A549 (cell line): Measurements from ENCODE around the gene MSH6. TPM values are rescaled to one million over a fixed set of nuclear protein-coding genes. Genes with fewer than 3 reads are reported as not detected.

Experiments used
- ATAC-seq, 2 experiments: fragments of 200-7000 bp in 1 of 2; fragments of >200 bp in 1 of 2; cut with Nextera tagmentation in 1 of 2; cut with Tn5 transposase in 1 of 2; 3 replicates each; pipeline versions ENCODE4 v1.8.0 to v1.9.1; 2018 to 2020; ENCODE audit warnings: mild to moderate bottlenecking in 1 of 2, moderate library complexity in 1 of 2
- CTCF ChIA-PET: fragments of 300-600 bp; sonication (Branson Sonifier 250); formaldehyde crosslinking; extraction: SDS; loops from one replicate; lab custom pipeline; 2021; ENCODE audit warnings: antibody characterized with exemption, inconsistent platforms; lab: Yijun Ruan, JAX
- POLR2A ChIA-PET: fragments of 350-600 bp; formaldehyde crosslinking; extraction: SDS; loops from one replicate; lab custom pipeline; 2021; ENCODE audit warnings: antibody characterized with exemption, inconsistent platforms; lab: Yijun Ruan, JAX
- DNase-seq, 2 experiments: peaks; one replicate each; pipeline versions ENCODE4 v3.0.0 to v3.0.0-alpha.2; 2011 to 2016; ENCODE audit warnings: low read depth in 1 of 2, low spot score in 1 of 2
- FAIRE-seq: peaks from 2 replicates; lab custom pipeline; 2011; peaks lifted over from hg19 to GRCh38; lab: Jason Lieb, UNC
- H3K27ac ChIP-seq, 2 experiments: fragments of >200 bp; sonication (Bioruptor Twin); formaldehyde crosslinking; 3 replicates each; pipeline ENCODE4 v1.5.1; 2016 to 2017
- H3K4me1 ChIP-seq: fragments of >200 bp; sonication (Bioruptor Twin); formaldehyde crosslinking; 3 replicates; pipeline ENCODE4 v1.6.1; 2016
- H3K4me2 ChIP-seq: fragments of >200 bp; sonication (Bioruptor Twin); formaldehyde crosslinking; 3 replicates; pipeline ENCODE4 v1.6.1; 2016
- H3K4me3 ChIP-seq: fragments of >200 bp; sonication (Bioruptor Twin); formaldehyde crosslinking; 3 replicates; pipeline ENCODE4 v1.5.1; 2016
- H3K9me3 ChIP-seq: fragments of >200 bp; sonication (Bioruptor Twin); formaldehyde crosslinking; 3 replicates; pipeline ENCODE4 v1.6.1; 2016
- CEBPB ChIP-seq, 2 experiments: fragments of >200 bp in 1 of 2; sonication (Bioruptor Twin) in 1 of 2; formaldehyde crosslinking in 1 of 2; IDR thresholded peaks; 2 replicates each; pipeline ENCODE4 v1.6.1; 2012 to 2016
- FOXS1 ChIP-seq: fragments of 250-450 bp; sonication (Bioruptor Pico); IDR thresholded peaks from 2 replicates; pipeline ENCODE4 v1.5.0; 2020; ENCODE audit warnings: mild to moderate bottlenecking, moderate library complexity
- HDAC2 ChIP-seq: fragments of 200-600 bp; sonication (generic); IDR thresholded peaks from 2 replicates; pipeline ENCODE4 v1.6.1; 2016
- HEYL ChIP-seq: fragments of 250-450 bp; sonication (Bioruptor Pico); IDR thresholded peaks from 2 replicates; pipeline ENCODE4 v1.8.0; 2021; ENCODE audit warnings: mild to moderate bottlenecking, moderate library complexity
- HOXA7 ChIP-seq: fragments of 250-450 bp; sonication (Bioruptor Pico); IDR thresholded peaks from 2 replicates; pipeline ENCODE4 v1.5.0; 2020; ENCODE audit warnings: mild to moderate bottlenecking, moderate library complexity
- HOXB13 ChIP-seq: fragments of 250-450 bp; sonication (Bioruptor Pico); IDR thresholded peaks from 2 replicates; pipeline ENCODE4 v1.5.0; 2020; ENCODE audit warnings: low read depth, mild to moderate bottlenecking, moderate library complexity
- JUNB ChIP-seq: fragments of >200 bp; sonication (Bioruptor Twin); formaldehyde crosslinking; IDR thresholded peaks from 2 replicates; pipeline ENCODE4 v1.6.1; 2016
- MAFK ChIP-seq: fragments of 450-650 bp; IDR thresholded peaks from 2 replicates; pipeline ENCODE4 v1.6.1; 2014; ENCODE audit not compliant: partially characterized antibody
- NPAS2 ChIP-seq: fragments of 250-450 bp; sonication (Bioruptor Pico); IDR thresholded peaks from 2 replicates; pipeline ENCODE4 v1.8.0; 2022; ENCODE audit warnings: mild to moderate bottlenecking, moderate library complexity, borderline replicate concordance
- PHF8 ChIP-seq: fragments of 200-600 bp; sonication (generic); IDR thresholded peaks from 2 replicates; pipeline ENCODE4 v1.6.1; 2016; ENCODE audit warnings: low read depth, mild to moderate bottlenecking, antibody characterized with exemption, moderate library complexity, borderline replicate concordance
- POLR2A ChIP-seq: IDR thresholded peaks from 2 replicates; pipeline ENCODE4 v1.6.1; 2012; ENCODE audit warnings: mild to moderate bottlenecking, low read length
- RAD21 ChIP-seq, 2 experiments: fragments of >200 bp in 1 of 2; sonication (Bioruptor Twin) in 1 of 2; formaldehyde crosslinking in 1 of 2; IDR thresholded peaks in 1 of 2; conservative IDR thresholded peaks in 1 of 2; 2 replicates in 1 of 2; 3 replicates in 1 of 2; pipeline ENCODE4 v1.6.1; 2012 to 2018; ENCODE audit warnings: inconsistent platforms in 1 of 2
- RARB ChIP-seq: fragments of 250-450 bp; sonication (Bioruptor Pico); IDR thresholded peaks from 2 replicates; pipeline ENCODE4 v1.8.0; 2021; ENCODE audit warnings: mild to moderate bottlenecking, moderate library complexity
- SMC3 ChIP-seq: fragments of >200 bp; sonication (Bioruptor Twin); formaldehyde crosslinking; IDR thresholded peaks from 3 replicates; pipeline ENCODE4 v1.6.1; 2018; ENCODE audit warnings: inconsistent platforms
- ZC3H11A ChIP-seq: fragments of 450-650 bp; IDR thresholded peaks from 2 replicates; pipeline ENCODE4 v1.6.1; 2014; ENCODE audit warnings: antibody characterized with exemption, mild to moderate bottlenecking
- ZFP36 ChIP-seq: fragments of 450-650 bp; IDR thresholded peaks from 2 replicates; pipeline ENCODE4 v1.6.1; 2014; ENCODE audit warnings: borderline replicate concordance; ENCODE audit not compliant: partially characterized antibody
- ZSCAN20 ChIP-seq: fragments of 250-450 bp; sonication (Bioruptor Pico); IDR thresholded peaks from 2 replicates; pipeline ENCODE4 v1.8.0; 2022; ENCODE audit warnings: mild to moderate bottlenecking, moderate library complexity
- WGBS: methylation state at CpG from one replicate; pipeline ENCODE4 v1.1.6; 2017; ENCODE audit errors: missing lambda C conversion rate; 5-methylcytosine and 5-hydroxymethylcytosine counted together
- polyA plus RNA-seq, 4 experiments: library from polyadenylated mRNA; depleted of rRNA in 3 of 4; stranded (reverse); fragments of >200 nt; fragmentation: RNase III in 1 of 4; extraction: RNeasy Plus Mini Kit Qiagen cat#74134 plus additional on column Dnase treatment in 1 of 4; gene quantifications; 2 replicates in 3 of 4; 3 replicates in 1 of 4; pipeline ENCODE4 v1.2.3, GENCODE V29; 2011 to 2017
- TF ChIP-seq, protein P1 (sequence below): fragments of 200-600 bp; sonication (generic); IDR thresholded peaks from 2 replicates; pipeline ENCODE4 v1.6.1; 2016; ENCODE audit warnings: antibody characterized with exemption, mild to moderate bottlenecking, moderate library complexity
- TF ChIP-seq, protein P2 (sequence below): fragments of 250-450 bp; sonication (Bioruptor Pico); IDR thresholded peaks from 2 replicates; pipeline ENCODE4 v1.5.0; 2021; ENCODE audit warnings: mild to moderate bottlenecking, moderate library complexity, borderline replicate concordance
- TF ChIP-seq, protein P3 (sequence below): fragments of 450-650 bp; IDR thresholded peaks from 2 replicates; pipeline ENCODE4 v1.6.1; 2014; ENCODE audit warnings: antibody characterized with exemption
- TF ChIP-seq, protein P4 (sequence below): fragments of 250-450 bp; sonication (Bioruptor Pico); IDR thresholded peaks from 2 replicates; pipeline ENCODE4 v1.5.0; 2020; ENCODE audit warnings: low read depth, mild to moderate bottlenecking, moderate library complexity

Gene MSH6
- polyA plus RNA-seq, 2 of the 4 experiments (the other 2 are of a cell fraction): 82.7 to 108 TPM

DNA sequence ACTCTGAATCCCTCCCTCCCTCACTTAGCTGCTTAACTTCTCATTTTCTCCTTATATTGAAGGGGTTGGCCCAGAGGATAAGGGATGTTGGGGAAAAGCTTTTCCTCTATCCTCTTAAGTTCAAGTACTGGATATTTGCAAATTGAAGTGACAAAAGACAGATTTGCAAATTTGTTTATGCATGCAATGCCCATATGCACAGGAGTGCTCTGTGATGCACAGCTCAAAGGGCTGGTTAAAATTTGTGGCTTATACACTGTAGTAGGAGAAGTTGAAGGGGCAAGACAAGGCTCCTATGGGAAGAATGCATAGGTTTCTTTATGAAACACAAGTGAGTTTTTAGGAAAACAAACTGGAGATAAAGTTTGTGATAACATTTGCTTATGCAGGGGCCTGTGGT, 8.4 kb upstream of the MSH6 start:
- Histone ChIP-seq H3K4me3 (no peak overlapping the region), H3K9me3 (peaks cover 12% of the 10 kb centered on the region), H3K4me2 (no peak overlapping the region), H3K4me1 (no peaks in the 10 kb centered on the region), H3K27ac (no peak overlapping the region)
- TF ChIP-seq POLR2A: no peak
- TF ChIP-seq RAD21 (conservative IDR thresholded peaks at IDR 0.05 in 1 of 2, IDR thresholded peaks at IDR 0.05 in 1 of 2): no peak
- no peak for TF ChIP-seq HOXA7
- no peak for TF ChIP-seq JUNB
- TF ChIP-seq, protein P1, sequence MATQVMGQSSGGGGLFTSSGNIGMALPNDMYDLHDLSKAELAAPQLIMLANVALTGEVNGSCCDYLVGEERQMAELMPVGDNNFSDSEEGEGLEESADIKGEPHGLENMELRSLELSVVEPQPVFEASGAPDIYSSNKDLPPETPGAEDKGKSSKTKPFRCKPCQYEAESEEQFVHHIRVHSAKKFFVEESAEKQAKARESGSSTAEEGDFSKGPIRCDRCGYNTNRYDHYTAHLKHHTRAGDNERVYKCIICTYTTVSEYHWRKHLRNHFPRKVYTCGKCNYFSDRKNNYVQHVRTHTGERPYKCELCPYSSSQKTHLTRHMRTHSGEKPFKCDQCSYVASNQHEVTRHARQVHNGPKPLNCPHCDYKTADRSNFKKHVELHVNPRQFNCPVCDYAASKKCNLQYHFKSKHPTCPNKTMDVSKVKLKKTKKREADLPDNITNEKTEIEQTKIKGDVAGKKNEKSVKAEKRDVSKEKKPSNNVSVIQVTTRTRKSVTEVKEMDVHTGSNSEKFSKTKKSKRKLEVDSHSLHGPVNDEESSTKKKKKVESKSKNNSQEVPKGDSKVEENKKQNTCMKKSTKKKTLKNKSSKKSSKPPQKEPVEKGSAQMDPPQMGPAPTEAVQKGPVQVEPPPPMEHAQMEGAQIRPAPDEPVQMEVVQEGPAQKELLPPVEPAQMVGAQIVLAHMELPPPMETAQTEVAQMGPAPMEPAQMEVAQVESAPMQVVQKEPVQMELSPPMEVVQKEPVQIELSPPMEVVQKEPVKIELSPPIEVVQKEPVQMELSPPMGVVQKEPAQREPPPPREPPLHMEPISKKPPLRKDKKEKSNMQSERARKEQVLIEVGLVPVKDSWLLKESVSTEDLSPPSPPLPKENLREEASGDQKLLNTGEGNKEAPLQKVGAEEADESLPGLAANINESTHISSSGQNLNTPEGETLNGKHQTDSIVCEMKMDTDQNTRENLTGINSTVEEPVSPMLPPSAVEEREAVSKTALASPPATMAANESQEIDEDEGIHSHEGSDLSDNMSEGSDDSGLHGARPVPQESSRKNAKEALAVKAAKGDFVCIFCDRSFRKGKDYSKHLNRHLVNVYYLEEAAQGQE: no peak
- TF ChIP-seq SMC3: no peak
- TF ChIP-seq CEBPB (IDR thresholded peaks at IDR 0.05): no peak
- TF ChIP-seq ZFP36: no peak
- no peak for TF ChIP-seq NPAS2 (CRISPR knock-in tag)
- no peak for TF ChIP-seq HDAC2
- no peak for TF ChIP-seq PHF8
- TF ChIP-seq MAFK: no peak
- no peak for TF ChIP-seq HOXB13 (CRISPR knock-in tag)
- TF ChIP-seq RARB (CRISPR knock-in tag): no peak
- no peak for TF ChIP-seq FOXS1 (CRISPR knock-in tag)
- ATAC-seq: no peak
- ChIA-PET CTCF (interaction anchor here (0.7 to 1.4 kb wide), 4 partner anchors 9 to 337 kb away, joined by 3 to 6 read pairs (median 4); partner anchors contain the start of gene MSH6), POLR2A (no interaction called here)
- no peak for FAIRE-seq
- no peak for DNase-seq

DNA sequence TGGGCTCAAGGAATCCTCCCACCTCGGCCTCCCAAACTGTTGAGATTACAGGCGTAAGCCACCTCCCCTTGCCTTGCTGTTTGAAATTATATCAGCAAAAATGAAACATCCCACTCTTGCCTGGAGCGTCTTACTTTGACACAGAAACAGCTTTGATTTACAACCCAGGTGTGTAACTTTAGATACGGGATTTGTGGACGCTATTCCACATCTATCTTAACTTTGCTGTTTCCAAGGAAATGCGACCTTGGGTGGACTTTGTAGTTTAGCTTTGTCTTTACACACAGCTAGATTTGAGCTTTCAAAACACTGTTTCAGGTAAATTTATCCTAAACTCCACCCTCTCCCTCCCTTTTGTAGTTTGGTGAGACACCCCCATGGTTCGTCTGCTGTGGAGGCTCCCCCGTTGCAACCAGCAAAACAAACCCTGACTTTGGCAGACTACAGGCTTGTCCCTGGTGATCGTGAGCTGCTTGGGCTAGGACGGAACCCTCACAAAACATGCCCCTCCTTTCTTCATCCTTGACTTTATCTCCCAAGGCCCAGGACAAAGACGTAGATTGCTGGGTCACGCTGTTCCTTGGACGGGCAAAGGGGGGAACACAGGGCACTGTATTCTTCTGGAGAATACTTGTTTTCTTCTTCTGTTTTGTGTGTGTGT, 5.5 kb upstream of the MSH6 start:
- ATAC-seq (no peak), DNase-seq (no peak), FAIRE-seq (no peak)
- TF ChIP-seq, protein P2, sequence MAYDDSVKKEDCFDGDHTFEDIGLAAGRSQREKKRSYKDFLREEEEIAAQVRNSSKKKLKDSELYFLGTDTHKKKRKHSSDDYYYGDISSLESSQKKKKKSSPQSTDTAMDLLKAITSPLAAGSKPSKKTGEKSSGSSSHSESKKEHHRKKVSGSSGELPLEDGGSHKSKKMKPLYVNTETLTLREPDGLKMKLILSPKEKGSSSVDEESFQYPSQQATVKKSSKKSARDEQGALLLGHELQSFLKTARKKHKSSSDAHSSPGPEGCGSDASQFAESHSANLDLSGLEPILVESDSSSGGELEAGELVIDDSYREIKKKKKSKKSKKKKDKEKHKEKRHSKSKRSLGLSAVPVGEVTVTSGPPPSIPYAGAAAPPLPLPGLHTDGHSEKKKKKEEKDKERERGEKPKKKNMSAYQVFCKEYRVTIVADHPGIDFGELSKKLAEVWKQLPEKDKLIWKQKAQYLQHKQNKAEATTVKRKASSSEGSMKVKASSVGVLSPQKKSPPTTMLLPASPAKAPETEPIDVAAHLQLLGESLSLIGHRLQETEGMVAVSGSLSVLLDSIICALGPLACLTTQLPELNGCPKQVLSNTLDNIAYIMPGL (CRISPR knock-in tag): no peak
- TF ChIP-seq, protein P3, sequence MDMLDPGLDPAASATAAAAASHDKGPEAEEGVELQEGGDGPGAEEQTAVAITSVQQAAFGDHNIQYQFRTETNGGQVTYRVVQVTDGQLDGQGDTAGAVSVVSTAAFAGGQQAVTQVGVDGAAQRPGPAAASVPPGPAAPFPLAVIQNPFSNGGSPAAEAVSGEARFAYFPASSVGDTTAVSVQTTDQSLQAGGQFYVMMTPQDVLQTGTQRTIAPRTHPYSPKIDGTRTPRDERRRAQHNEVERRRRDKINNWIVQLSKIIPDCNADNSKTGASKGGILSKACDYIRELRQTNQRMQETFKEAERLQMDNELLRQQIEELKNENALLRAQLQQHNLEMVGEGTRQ: no peak
- TF ChIP-seq ZSCAN20 (no peak), HEYL (no peak), PHF8 (no peak), HOXA7 (no peak), ZC3H11A (no peak), HDAC2 (no peak)
- TF ChIP-seq, protein P4, sequence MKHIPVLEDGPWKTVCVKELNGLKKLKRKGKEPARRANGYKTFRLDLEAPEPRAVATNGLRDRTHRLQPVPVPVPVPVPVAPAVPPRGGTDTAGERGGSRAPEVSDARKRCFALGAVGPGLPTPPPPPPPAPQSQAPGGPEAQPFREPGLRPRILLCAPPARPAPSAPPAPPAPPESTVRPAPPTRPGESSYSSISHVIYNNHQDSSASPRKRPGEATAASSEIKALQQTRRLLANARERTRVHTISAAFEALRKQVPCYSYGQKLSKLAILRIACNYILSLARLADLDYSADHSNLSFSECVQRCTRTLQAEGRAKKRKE (CRISPR knock-in tag): no peak
- TF ChIP-seq, protein P1: no peak
- POLR2A ChIA-PET: no interaction called here
- Histone ChIP-seq H3K4me1 (peaks cover 4% of the 10 kb centered on the region; the same call in 1 of the 3 replicates), H3K4me2 (no peak overlapping the region), H3K4me3 (no peak overlapping the region), H3K27ac (no peak overlapping the region), H3K9me3 (no peaks in the 10 kb centered on the region)
- CTCF ChIA-PET: interaction anchor here (0.9 to 9.1 kb wide), 5 partner anchors 9 to 442 kb away, joined by 3 to 87 read pairs (median 3); no protein-coding TSS in a partner anchor
- WGBS: 84% methylated on average over 13 of the region's 13 CpGs
